OCI-LY1 (cell line): Measurements from ENCODE around the gene CHAD.

ENCODE experiments used
- H2AFZ ChIP-seq: fragments of 200-600 bp; sonication (generic), shearing (Covaris generic); 2 replicates; pipeline ENCODE4 v1.6.0; 2014; ENCODE audit warnings: antibody characterized with exemption, mild to moderate bottlenecking, low read length
- H3F3A ChIP-seq: fragments of 200-600 bp; sonication (generic), shearing (Covaris generic); 2 replicates; pipeline ENCODE4 v1.6.0; 2014; ENCODE audit warnings: mild to moderate bottlenecking, antibody characterized with exemption, low read length, moderate library complexity; ENCODE audit not compliant: insufficient read depth
- H3K27ac ChIP-seq: fragments of 200-600 bp; sonication (generic); 2 replicates; pipeline ENCODE4 v1.5.1; 2014; ENCODE audit warnings: low read length, mixed run types, mild to moderate bottlenecking, low read depth; ENCODE audit not compliant: poor library complexity, severe bottlenecking
- H3K27me3 ChIP-seq: fragments of 200-600 bp; sonication (generic); 2 replicates; pipeline ENCODE4 v1.6.0; 2014; ENCODE audit warnings: antibody characterized with exemption, mild to moderate bottlenecking, low read length, moderate library complexity; ENCODE audit not compliant: insufficient read depth
- H3K36me3 ChIP-seq: fragments of 200-600 bp; sonication (generic); 2 replicates; pipeline ENCODE4 v1.6.1; 2014; ENCODE audit warnings: mild to moderate bottlenecking, antibody characterized with exemption, low read length, moderate library complexity, mixed read lengths; ENCODE audit not compliant: insufficient read depth
- H3K4me1 ChIP-seq: fragments of 200-600 bp; sonication (generic); 2 replicates; pipeline ENCODE4 v1.5.1; 2014; ENCODE audit warnings: mild to moderate bottlenecking, low read length, moderate library complexity; ENCODE audit not compliant: insufficient read depth, severe bottlenecking
- H3K4me2 ChIP-seq: fragments of 200-600 bp; sonication (generic), shearing (Covaris generic); 2 replicates; pipeline ENCODE4 v1.6.1; 2014; ENCODE audit warnings: low read length
- H3K4me3 ChIP-seq: fragments of 200-600 bp; sonication (generic); 2 replicates; pipeline ENCODE4 v1.5.1; 2014; ENCODE audit warnings: low read length, low read depth, mild to moderate bottlenecking, mixed read lengths; ENCODE audit not compliant: poor library complexity, severe bottlenecking
- H3K79me2 ChIP-seq: fragments of 200-600 bp; shearing (Covaris generic); 2 replicates; pipeline ENCODE4 v1.6.1; 2016; ENCODE audit warnings: mixed run types, low read length, mixed read lengths; ENCODE audit not compliant: insufficient read depth
- H3K9ac ChIP-seq: fragments of 200-600 bp; sonication (generic), shearing (Covaris generic); 2 replicates; pipeline ENCODE4 v1.6.1; 2014; ENCODE audit warnings: mild to moderate bottlenecking, low read length, mixed read lengths
- H3K9me2 ChIP-seq: fragments of 200-600 bp; sonication (generic), shearing (Covaris generic); 2 replicates; pipeline ENCODE4 v1.6.1; 2014; ENCODE audit warnings: low read depth, mild to moderate bottlenecking, low read length, mixed read lengths
- H3K9me3 ChIP-seq: fragments of 200-600 bp; shearing (Covaris generic); 2 replicates; pipeline ENCODE4 v1.6.1; 2014; ENCODE audit warnings: low read length, mixed read lengths
- H4K20me1 ChIP-seq: fragments of 200-600 bp; sonication (generic), shearing (Covaris generic); 2 replicates; pipeline ENCODE4 v1.6.0; 2016; ENCODE audit warnings: mild to moderate bottlenecking, low read length; ENCODE audit not compliant: insufficient read depth
- CTCF ChIP-seq: fragments of 200-600 bp; sonication (generic), shearing (Covaris generic); IDR thresholded peaks from 2 replicates; pipeline ENCODE4 v1.5.1; 2017; ENCODE audit warnings: mild to moderate bottlenecking, antibody characterized with exemption, low read length, moderate library complexity, mixed read lengths
- EZH2 ChIP-seq: fragments of 200-600 bp; sonication (generic), shearing (Covaris generic); IDR thresholded peaks from 2 replicates; pipeline ENCODE4 v1.8.0; 2017; ENCODE audit warnings: borderline replicate concordance, mixed run types, mild to moderate bottlenecking, antibody characterized with exemption, low read length, moderate library complexity, mixed read lengths

Gene CHAD

DNA sequence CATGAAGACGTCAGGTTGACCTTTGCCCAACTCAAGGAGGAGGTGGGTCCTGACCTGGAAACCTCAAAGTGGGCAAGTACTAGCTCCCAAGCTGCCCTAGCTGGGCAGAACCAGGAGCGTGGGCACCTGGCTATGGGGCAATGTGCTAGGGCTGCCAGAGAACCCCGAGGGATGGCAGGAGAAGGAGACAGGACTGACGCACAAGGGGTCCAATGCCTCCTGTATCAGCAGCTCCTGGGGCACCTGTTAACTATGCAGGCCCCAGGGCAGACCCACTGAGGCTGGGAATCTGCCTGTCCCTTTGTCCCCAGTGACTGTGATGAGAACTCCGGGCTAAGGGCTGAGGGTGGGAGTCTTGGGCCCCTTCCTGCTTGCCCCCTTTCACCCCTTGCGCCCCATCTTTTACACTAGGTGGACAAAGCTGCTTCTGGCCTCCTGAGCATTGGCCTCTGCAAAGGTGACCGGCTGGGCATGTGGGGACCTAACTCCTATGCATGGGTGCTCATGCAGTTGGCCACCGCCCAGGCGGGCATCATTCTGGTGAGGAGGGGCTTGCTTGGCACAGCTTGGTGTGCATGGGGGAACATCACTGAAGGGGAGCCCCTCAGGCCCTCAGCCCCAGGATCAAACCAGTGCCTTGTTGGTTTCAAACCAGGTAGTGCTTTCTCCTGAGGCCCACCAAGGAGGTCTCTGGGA lies 7.7 kb downstream of the CHAD start:
- no peaks in the 10 kb centered on the region for H3F3A ChIP-seq
- H3K27ac ChIP-seq, result no peak overlapping the region
- H3K36me3 ChIP-seq, result no peaks in the 10 kb centered on the region
- H3K4me3 ChIP-seq, result no peak overlapping the region
- H3K9me3 ChIP-seq, result no peaks in the 10 kb centered on the region
- no peak overlapping the region for H3K9ac ChIP-seq
- H4K20me1 ChIP-seq, result no peaks in the 10 kb centered on the region
- H2AFZ ChIP-seq, result no peak overlapping the region
- no peaks in the 10 kb centered on the region for H3K9me2 ChIP-seq
- TF ChIP-seq EZH2, result no peak
- no peaks in the 10 kb centered on the region for H3K4me1 ChIP-seq
- H3K79me2 ChIP-seq, result no peaks in the 10 kb centered on the region
- H3K27me3 ChIP-seq, result no peaks in the 10 kb centered on the region
- no peak overlapping the region for H3K4me2 ChIP-seq

GRCh38 chr17:50459756-50460155 lies 8.9 kb downstream of the CHAD start:
- no peak overlapping the region for H3K4me3 ChIP-seq
- H2AFZ ChIP-seq, result no peak overlapping the region
- H3K27ac ChIP-seq, result no peak overlapping the region
- no peak overlapping the region for H3K9ac ChIP-seq
- no peaks in the 10 kb centered on the region for H3F3A ChIP-seq
- no peaks in the 10 kb centered on the region for H3K9me2 ChIP-seq
- H3K79me2 ChIP-seq, result no peaks in the 10 kb centered on the region
- H3K4me1 ChIP-seq, result no peaks in the 10 kb centered on the region
- H3K9me3 ChIP-seq, result no peaks in the 10 kb centered on the region
- H3K27me3 ChIP-seq, result no peaks in the 10 kb centered on the region
- no peaks in the 10 kb centered on the region for H4K20me1 ChIP-seq
- H3K36me3 ChIP-seq, result no peaks in the 10 kb centered on the region
- TF ChIP-seq CTCF, result no peak
- TF ChIP-seq EZH2, result no peak
- no peak overlapping the region for H3K4me2 ChIP-seq

DNA sequence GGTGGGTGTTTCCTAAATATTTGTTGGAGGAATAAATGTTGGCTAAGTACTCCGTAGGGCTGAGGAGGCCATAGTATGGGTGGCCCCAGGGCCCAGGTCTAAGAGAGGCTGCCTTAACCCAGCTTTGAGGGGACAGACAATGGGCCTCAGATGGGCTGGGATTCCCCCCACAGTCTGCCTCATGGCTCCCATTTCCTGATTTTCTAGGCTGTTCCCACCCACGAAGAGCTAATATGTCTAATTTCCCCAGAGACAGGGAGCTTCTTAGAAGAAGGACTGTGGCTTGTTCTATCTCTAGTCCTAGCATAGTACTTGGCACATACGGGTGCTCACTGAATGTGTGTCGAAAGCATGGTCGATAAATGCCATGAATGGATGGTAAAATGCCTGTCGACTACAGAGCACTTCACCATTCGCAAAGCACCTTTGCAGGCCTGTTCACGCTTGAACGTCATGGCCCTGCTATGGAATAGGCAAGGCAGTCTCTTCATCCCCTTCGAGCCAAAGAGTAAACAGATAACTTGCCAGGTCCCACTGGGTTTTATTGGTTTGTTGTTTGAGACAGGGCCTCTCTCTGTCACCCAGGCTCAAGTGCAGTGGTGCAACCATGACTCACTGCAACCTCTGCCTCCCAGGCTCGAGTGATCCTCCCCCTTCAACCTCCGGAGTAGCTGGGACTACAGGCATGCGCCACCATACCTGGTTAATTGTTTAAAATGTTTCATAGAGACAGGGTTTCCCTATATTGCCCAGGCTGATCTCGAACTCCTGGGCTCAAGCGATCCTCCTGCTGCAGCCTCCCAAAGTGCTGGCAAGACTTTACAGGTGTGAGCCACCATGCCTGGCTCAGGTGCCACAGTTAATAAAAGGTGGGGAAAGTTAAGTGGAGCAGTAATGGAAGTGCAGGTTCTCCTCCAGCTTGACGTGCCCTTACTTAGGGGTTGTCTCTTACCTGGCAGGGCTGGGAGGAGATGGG lies 9.7 kb downstream of the CHAD start:
- H3K27me3 ChIP-seq, result no peaks in the 10 kb centered on the region
- no peaks in the 10 kb centered on the region for H4K20me1 ChIP-seq
- no peaks in the 10 kb centered on the region for H3K9me2 ChIP-seq
- H3K4me2 ChIP-seq, result no peak overlapping the region
- H3K9me3 ChIP-seq, result no peaks in the 10 kb centered on the region
- TF ChIP-seq CTCF (no peak), EZH2 (no peak)
- H2AFZ ChIP-seq, result no peak overlapping the region
- H3K4me1 ChIP-seq, result no peaks in the 10 kb centered on the region
- H3F3A ChIP-seq, result no peaks in the 10 kb centered on the region
- no peak overlapping the region for H3K4me3 ChIP-seq
- no peak overlapping the region for H3K27ac ChIP-seq
- H3K36me3 ChIP-seq, result no peaks in the 10 kb centered on the region
- no peak overlapping the region for H3K9ac ChIP-seq
- no peaks in the 10 kb centered on the region for H3K79me2 ChIP-seq
